DND-41 (cell line): ENCODE data around the gene HTRA3.

Source experiments
- EZH2 ChIP-seq: IDR thresholded peaks from 3 replicates; pipeline ENCODE4 v1.6.1; 2012; ENCODE audit warnings: borderline replicate concordance, low read depth, mild to moderate bottlenecking, moderate library complexity, low read length, inconsistent platforms; ENCODE audit not compliant: severe bottlenecking
- TF ChIP-seq, protein P1 (sequence below): IDR thresholded peaks from 2 replicates; pipeline ENCODE4 v1.5.1; 2012; ENCODE audit warnings: borderline replicate concordance, low read length, moderate library complexity, mild to moderate bottlenecking; ENCODE audit not compliant: poor library complexity, severe bottlenecking; ENCODE audit errors: extremely low read depth

DNA sequence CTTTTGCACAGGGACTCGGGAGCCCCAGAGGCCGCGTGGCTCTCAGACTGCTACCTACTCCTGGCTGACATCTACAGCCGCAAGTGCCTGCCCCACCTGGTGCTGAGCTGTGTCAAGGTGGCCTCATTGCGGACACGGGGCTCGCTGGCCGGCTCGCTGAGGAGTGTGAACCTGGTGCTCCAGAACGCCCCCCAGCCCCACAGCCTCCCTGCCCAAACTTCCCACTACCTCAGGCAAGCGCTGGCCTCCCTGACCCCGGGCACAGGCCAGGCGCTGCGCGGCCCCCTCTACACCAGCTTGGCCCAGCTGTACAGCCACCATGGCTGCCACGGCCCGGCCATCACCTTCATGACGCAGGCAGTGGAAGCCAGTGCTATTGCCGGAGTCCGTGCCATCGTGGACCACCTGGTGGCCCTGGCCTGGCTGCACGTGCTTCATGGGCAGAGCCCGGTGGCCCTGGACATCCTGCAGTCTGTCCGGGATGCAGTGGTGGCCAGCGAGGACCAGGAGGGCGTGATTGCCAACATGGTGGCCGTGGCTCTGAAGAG is 41.7 kb upstream of the HTRA3 start:
- TF ChIP-seq, protein P1, sequence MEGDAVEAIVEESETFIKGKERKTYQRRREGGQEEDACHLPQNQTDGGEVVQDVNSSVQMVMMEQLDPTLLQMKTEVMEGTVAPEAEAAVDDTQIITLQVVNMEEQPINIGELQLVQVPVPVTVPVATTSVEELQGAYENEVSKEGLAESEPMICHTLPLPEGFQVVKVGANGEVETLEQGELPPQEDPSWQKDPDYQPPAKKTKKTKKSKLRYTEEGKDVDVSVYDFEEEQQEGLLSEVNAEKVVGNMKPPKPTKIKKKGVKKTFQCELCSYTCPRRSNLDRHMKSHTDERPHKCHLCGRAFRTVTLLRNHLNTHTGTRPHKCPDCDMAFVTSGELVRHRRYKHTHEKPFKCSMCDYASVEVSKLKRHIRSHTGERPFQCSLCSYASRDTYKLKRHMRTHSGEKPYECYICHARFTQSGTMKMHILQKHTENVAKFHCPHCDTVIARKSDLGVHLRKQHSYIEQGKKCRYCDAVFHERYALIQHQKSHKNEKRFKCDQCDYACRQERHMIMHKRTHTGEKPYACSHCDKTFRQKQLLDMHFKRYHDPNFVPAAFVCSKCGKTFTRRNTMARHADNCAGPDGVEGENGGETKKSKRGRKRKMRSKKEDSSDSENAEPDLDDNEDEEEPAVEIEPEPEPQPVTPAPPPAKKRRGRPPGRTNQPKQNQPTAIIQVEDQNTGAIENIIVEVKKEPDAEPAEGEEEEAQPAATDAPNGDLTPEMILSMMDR: no peak
- no peak for TF ChIP-seq EZH2
